Testis (tissue), 3 donors: ENCODE results near the gene XPNPEP3. TPM values are rescaled to one million over a fixed set of nuclear protein-coding genes. Genes with fewer than 3 reads are reported as not detected.
A peak's percentile ranks its signal among the peaks of the same experiment; 100 is the strongest.

Source experiments
- DNase-seq: peaks from one replicate; pipeline ENCODE4 v3.0.0-alpha.2; 2019
- H3K27ac ChIP-seq, 2 donors: fragments of 200-600 bp; sonication (generic); one replicate each; pipeline ENCODE4 v1.5.1; 2019
- H3K27me3 ChIP-seq: fragments of 200-600 bp; sonication (generic); one replicate; pipeline ENCODE4 v1.5.1; 2019
- H3K36me3 ChIP-seq: fragments of 200-600 bp; sonication (generic); one replicate; pipeline ENCODE4 v1.5.1; 2017; ENCODE audit warnings: low read depth; ENCODE audit errors: missing control alignments
- H3K4me1 ChIP-seq: fragments of 200-600 bp; sonication (generic); one replicate; pipeline ENCODE4 v1.5.1; 2019
- H3K4me3 ChIP-seq, 2 donors: fragments of 200-600 bp; sonication (generic); one replicate each; pipeline ENCODE4 v1.5.1; 2017 to 2019
- H3K9me3 ChIP-seq: fragments of 200-600 bp; sonication (generic); one replicate; pipeline ENCODE4 v1.5.1; 2017
- CTCF ChIP-seq, 3 experiments: fragments of 450-650 bp in 2 of 3; fragments of 200-600 bp in 1 of 3; sonication (generic) in 1 of 3; IDR thresholded peaks; one replicate each; pipeline ENCODE4 v1.5.1; 2016 to 2019; ENCODE audit warnings: antibody characterized with exemption in 3 of 3, mild to moderate bottlenecking in 2 of 3, moderate library complexity in 1 of 3
- POLR2A ChIP-seq: fragments of 450-650 bp; IDR thresholded peaks from one replicate; pipeline ENCODE4 v1.6.1; 2017; ENCODE audit warnings: antibody characterized with exemption, mild to moderate bottlenecking, moderate library complexity
- WGBS, 2 donors: methylation state at CpG; one replicate each; pipeline ENCODE4 v1.1.5; 2018; 5-methylcytosine and 5-hydroxymethylcytosine counted together
- intact Hi-C: fragments of 100-400 bp; cut with DNase I; formaldehyde crosslinking; loops from one replicate; pipeline ENCODE4 v1.15.1; 2023; ENCODE audit warnings: low total_unique reads
- polyA plus RNA-seq: library from polyadenylated mRNA; stranded (reverse); fragments of 350-450 nt; fragmentation: Illumina TruSeq; extraction: RNeasy Lipid Tissue Mini Kit (QIAGEN cat#74804); gene quantifications from one replicate; pipeline ENCODE4 v1.2.3, GENCODE V29; 2014; ENCODE audit warnings: low read depth, low replicate concordance; ENCODE audit not compliant: insufficient read depth
- total RNA-seq, 2 donors: library from RNA; depleted of rRNA; stranded (reverse); fragments of >200 nt; gene quantifications; one replicate each; pipeline ENCODE4 v1.2.3, GENCODE V29; 2016

The XPNPEP3 gene
- total and polyA plus RNA-seq, 3 donors from 2014 or later = 29.5 to 46.5 (median 43.5) TPM

DNA sequence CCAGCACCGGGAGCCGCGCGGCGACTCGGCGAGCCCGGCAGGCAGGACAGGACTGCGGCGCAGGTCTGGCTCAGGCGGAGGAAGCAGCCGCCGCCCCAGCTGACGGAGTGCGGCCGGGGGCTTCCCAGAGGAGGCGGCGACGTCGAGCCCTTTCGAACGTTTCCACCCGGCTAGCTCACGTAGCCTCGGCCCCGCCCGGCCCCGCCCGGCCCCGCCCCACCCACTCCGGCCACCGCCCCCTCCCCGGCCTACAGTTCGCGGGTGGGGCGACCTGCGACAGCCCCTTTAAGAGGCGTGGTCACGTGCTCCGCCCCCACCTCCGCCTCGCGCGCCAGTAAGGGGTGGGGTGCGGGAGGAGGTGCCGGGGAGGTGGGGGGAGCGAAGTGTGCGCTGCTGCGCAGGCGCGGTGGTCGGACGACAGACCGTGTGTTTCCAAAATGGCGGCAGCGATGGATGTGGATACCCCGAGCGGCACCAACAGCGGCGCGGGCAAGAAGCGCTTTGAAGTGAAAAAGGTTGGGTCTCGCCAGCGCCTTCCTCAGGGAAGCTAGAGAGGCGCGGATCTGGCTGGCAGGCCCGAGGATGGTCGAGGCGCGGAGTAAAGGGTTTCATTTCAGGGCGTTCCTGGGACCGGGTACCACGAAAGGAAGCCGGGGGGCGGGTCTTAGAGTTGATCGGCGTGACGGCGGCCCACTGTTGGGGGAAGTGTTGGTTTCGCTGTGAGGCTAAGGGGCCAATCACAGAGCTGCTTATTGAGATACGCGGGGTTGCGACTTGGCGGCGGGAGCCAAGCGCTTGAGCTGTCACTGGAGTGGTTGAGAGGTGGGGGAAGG is 94.2 kb downstream of the XPNPEP3 start, which contains the start of gene RBX1:
Gene RBX1, plus strand, starts transcription at position 417 of the 833 bp plus-strand sequence. Its CDS starts 21 bp downstream, at position 438.
- TF ChIP-seq POLR2A = peak; percentile 51
- TF ChIP-seq CTCF (IDR thresholded peaks at IDR 0.05) = peak in 1 of 3 experiments; percentile 14
- 0% methylated on average over 15 to 80 of the region's 86 CpGs for WGBS, 2 donors

GRCh38 chr22:40951795-40952605 is 95.1 kb downstream of the XPNPEP3 start:
- Histone ChIP-seq H3K4me3 (peak overlapping the region; percentile 87 to 89), H3K27ac (peak overlapping the region; percentile 95 to 97), H3K9me3 (no peaks in the 10 kb centered on the region), H3K36me3 (no peaks in the 10 kb centered on the region), H3K4me1 (peaks cover 12% of the 10 kb centered on the region), H3K27me3 (no peaks in the 10 kb centered on the region)
- WGBS, 2 donors = 3 to 5% methylated on average over 21 of the region's 21 CpGs
- intact Hi-C loops = loop anchor here (2.0 kb wide), 1 partner anchor 141 kb away; the partner anchor contains the start of gene EP300
- no peak for DNase-seq
- TF ChIP-seq CTCF (IDR thresholded peaks at IDR 0.05) = no peak

More for the DNA sequence above, 94.2 kb downstream of the XPNPEP3 start, which contains the start of gene RBX1:
- no peaks in the 10 kb centered on the region for H3K9me3 ChIP-seq
- H3K4me1 ChIP-seq = peaks cover 12% of the 10 kb centered on the region
- H3K27me3 ChIP-seq = no peaks in the 10 kb centered on the region
- H3K27ac ChIP-seq = peak within 1 kb of the TSS; percentile 95 to 97
- intact Hi-C loops = loop anchor here (2.0 kb wide), 1 partner anchor 142 kb away; the partner anchor contains the start of gene EP300
- peak within 1 kb of the TSS; percentile 87 to 89 for H3K4me3 ChIP-seq
- DNase-seq = peak; percentile 100
- H3K36me3 ChIP-seq = no peaks in the 10 kb centered on the region

DNA sequence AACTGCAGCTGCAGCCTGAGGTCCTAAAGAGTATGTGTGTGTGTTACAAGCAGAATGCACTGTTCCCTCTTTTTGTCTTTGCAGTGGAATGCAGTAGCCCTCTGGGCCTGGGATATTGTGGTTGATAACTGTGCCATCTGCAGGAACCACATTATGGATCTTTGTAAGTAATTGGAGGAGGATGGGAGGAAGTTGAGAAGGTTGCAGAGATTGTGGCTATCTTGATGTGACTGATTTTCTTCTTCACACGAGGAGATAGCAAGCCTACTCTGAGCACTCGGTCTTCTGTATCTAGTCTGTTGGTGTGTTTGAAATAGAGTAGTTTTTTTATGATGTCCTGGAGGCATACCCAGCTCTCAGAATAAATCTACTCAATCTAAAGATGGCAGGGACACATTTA is 96.5 kb downstream of the XPNPEP3 start:
- DNase-seq = no peak
- no peak overlapping the region for H3K27ac ChIP-seq
- no peaks in the 10 kb centered on the region for H3K36me3 ChIP-seq
- peaks cover 12% of the 10 kb centered on the region for H3K4me1 ChIP-seq
- H3K4me3 ChIP-seq = no peak overlapping the region
- no peaks in the 10 kb centered on the region for H3K27me3 ChIP-seq
- WGBS, 2 donors = 42 to 52% methylated on average over 2 of the region's 2 CpGs
- TF ChIP-seq POLR2A (no peak), CTCF (IDR thresholded peaks at IDR 0.05) (no peak)
- no peaks in the 10 kb centered on the region for H3K9me3 ChIP-seq
- intact Hi-C loops = no loop called here

DNA sequence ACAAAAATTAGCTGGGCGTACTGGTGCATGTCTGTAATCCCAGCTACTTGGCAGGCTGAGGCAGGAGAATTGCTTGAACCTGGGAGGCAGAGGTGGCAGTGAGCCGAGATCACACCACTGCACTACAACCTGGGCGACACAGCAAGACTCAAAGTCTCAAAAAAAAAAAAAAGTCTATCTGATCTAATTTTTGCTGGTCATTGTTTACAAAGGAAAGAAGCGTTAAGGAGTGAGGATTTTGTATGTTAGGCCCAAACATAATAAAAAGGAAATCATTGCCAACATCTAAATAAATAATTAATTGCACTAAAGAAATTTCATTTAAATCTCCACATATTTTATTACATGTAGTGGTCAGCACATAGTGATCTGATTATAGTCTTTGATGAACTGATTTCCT is 97.2 kb downstream of the XPNPEP3 start:
- 87% methylated on average over 4 of the region's 4 CpGs for WGBS, 2 donors
- Histone ChIP-seq H3K27ac (no peak overlapping the region), H3K9me3 (no peaks in the 10 kb centered on the region), H3K36me3 (no peaks in the 10 kb centered on the region), H3K4me3 (no peak overlapping the region), H3K4me1 (peaks cover 12% of the 10 kb centered on the region), H3K27me3 (no peaks in the 10 kb centered on the region)
- intact Hi-C loops = no loop called here
- no peak for TF ChIP-seq CTCF (IDR thresholded peaks at IDR 0.05)
- no peak for TF ChIP-seq POLR2A
- DNase-seq = no peak
